ENCODE data around the gene ARL6IP1. TPM values are rescaled to one million over a fixed set of nuclear protein-coding genes. Genes with fewer than 3 reads are reported as not detected.
"Not testable (repeated sequence)": the region's sequence is repeated elsewhere in the genome, so short reads cannot be mapped to it uniquely, and the experiment has no call there.

ARL6IP1 gene
- total RNA-seq, 1 experiment from 2014 or later, result 287 TPM

DNA sequence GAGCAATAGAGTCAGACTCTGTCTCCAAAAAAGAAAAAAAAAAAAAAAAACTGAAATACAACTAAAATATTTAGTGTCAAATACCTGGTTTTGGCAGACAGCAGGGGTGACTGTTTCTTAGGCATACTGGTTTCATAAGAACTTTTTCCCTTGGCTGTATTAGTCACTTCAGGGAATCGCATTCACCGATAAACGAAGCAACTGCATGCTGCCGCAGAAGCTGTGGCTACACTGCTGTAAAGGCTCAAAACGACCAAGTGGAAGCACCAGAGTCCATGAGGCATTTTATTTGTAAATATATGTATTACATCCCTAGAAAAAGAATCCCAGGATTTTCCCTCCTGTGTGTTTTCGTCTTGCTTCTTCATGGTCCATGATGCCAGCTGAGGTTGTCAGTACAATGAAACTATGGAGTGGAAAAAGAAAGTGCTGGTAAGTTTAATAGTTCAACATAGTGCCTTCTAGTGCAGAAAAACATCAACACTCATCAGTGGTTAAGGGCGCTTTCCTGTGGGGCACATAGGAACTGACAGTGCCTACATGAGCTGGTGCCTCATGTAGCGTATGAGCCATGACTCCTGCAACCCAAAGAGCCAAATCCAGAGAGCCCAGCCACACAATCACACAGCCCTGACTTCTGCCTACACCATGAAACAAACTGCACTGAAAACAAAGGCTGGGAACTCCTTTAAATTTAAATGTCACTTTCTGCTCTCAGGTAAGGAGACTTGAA, 18.5 kb downstream of the ARL6IP1 start:
- H3K4me3 ChIP-seq (ENCODE audit: low read length), result no peak overlapping the region
- peaks cover 11% of the 10 kb centered on the region for H3K4me1 ChIP-seq (ENCODE audit: low read length)
- no peak overlapping the region for H2AFZ ChIP-seq (ENCODE audit: low read length)
- no peak overlapping the region for H3K9ac ChIP-seq (ENCODE audit: low read length)
- DNase-seq, result peak; percentile 43
- H3K4me2 ChIP-seq (ENCODE audit: low read depth, low read length, poor library complexity, severe bottlenecking), result no peak overlapping the region
- peaks cover 35% of the 10 kb centered on the region for H3K79me2 ChIP-seq (ENCODE audit: low read length)
- H3K9me2 ChIP-seq (replicated peaks; ENCODE audit: insufficient read depth, low read length), result no peaks in the 10 kb centered on the region
- H4K20me1 ChIP-seq (ENCODE audit: insufficient read depth, low read depth, low read length), result peaks cover 48% of the 10 kb centered on the region
- H3K27me3 ChIP-seq (ENCODE audit: low read length), result no peaks in the 10 kb centered on the region
- H3K27ac ChIP-seq (ENCODE audit: low read length), result no peak overlapping the region
- H3K9me3 ChIP-seq (ENCODE audit: low read length), result no peaks in the 10 kb centered on the region
- H3K36me3 ChIP-seq (ENCODE audit: insufficient read depth, low read length), result peaks cover 50% of the 10 kb centered on the region

DNA sequence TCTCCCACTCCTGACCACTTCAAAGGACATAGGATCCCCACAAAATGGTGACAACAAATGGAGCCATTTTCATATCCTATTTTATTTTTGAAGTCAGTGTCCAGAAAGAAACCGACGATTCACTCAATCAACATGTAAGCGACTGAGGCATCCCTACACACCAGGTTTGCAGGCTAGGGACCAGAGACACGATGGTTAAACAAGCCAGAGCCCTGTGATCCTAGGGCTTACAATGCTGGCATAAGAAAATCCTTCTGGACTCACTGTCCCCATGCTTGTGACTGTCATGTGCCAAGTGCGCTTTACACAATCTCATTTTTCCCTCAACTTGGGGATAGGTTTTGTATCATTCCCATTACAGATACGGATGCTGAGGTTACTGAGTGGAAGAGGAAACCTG, 20.1 kb downstream of the ARL6IP1 start:
- H3K27me3 ChIP-seq (ENCODE audit: low read length); H3K9ac ChIP-seq (ENCODE audit: low read length); H3K27ac ChIP-seq (ENCODE audit: low read length); DNase-seq; H3K4me2 ChIP-seq (ENCODE audit: low read depth, low read length, poor library complexity, severe bottlenecking); H3K4me3 ChIP-seq (ENCODE audit: low read length); H2AFZ ChIP-seq (ENCODE audit: low read length); H3K4me1 ChIP-seq (ENCODE audit: low read length); H3K9me2 ChIP-seq (replicated peaks; ENCODE audit: insufficient read depth, low read length); H3K9me3 ChIP-seq (ENCODE audit: low read length): not testable (repeated sequence)
- Histone ChIP-seq H3K36me3 (ENCODE audit: insufficient read depth, low read length) (peaks cover 36% of the 10 kb centered on the region), H4K20me1 (ENCODE audit: insufficient read depth, low read depth, low read length) (peaks cover 33% of the 10 kb centered on the region), H3K79me2 (ENCODE audit: low read length) (peaks cover 19% of the 10 kb centered on the region)

DNA sequence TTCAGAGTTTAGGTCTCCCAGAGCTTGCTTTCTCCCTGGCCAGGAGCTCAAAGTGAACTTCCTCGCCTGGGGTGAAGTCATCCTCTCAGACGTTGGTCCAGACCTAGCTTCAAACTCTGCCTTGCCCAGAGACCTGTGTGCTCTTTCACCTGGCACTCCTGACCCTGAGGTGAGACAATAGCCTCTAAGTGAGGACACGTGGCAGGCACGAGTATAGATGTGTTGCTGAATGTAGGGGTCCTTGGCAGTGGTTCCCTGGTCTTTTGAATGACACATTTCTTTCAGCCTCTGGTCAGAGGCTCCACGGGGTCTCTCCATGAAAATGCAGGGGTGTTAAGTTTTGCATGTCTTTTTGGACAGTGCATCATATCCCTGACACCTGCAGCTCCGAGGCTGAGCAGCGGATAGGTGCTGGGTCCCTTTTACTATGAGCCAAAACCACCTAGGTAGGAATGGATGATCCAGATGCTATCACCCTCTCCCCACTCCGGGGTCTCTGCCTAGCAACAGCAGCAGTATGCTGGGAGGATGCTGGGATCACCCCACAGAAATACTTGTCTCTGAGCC, 20.8 kb downstream of the ARL6IP1 start:
- DNase-seq, result peak; percentile 42
- H3K9ac ChIP-seq (ENCODE audit: low read length); H3K4me2 ChIP-seq (ENCODE audit: low read depth, low read length, poor library complexity, severe bottlenecking); H3K9me3 ChIP-seq (ENCODE audit: low read length); H3K27me3 ChIP-seq (ENCODE audit: low read length); H2AFZ ChIP-seq (ENCODE audit: low read length); H3K27ac ChIP-seq (ENCODE audit: low read length); H3K9me2 ChIP-seq (replicated peaks; ENCODE audit: insufficient read depth, low read length); H3K4me1 ChIP-seq (ENCODE audit: low read length); H3K4me3 ChIP-seq (ENCODE audit: low read length): not testable (repeated sequence)
- Histone ChIP-seq H4K20me1 (ENCODE audit: insufficient read depth, low read depth, low read length) (peaks cover 26% of the 10 kb centered on the region), H3K36me3 (ENCODE audit: insufficient read depth, low read length) (peaks cover 29% of the 10 kb centered on the region), H3K79me2 (ENCODE audit: low read length) (peaks cover 12% of the 10 kb centered on the region)

DNA sequence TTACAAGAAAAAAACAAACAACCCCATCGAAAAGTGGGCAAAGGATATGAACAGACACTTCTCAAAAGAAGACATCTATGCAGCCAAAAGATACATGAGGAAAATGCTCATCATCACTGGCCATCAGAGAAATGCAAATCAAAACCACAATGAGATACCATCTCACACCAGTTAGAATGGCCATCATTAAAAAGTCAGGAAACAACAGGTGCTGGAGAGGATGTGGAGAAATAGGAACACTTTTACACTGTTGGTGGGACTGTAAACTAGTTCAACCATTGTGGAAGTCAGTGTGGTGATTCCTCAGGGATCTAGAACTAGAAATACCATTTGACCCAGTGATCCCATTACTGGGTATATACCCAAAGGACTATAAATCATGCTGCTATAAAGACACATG, 23.7 kb downstream of the ARL6IP1 start:
- H3K27me3 ChIP-seq (ENCODE audit: low read length); H3K9me3 ChIP-seq (ENCODE audit: low read length); H3K4me2 ChIP-seq (ENCODE audit: low read depth, low read length, poor library complexity, severe bottlenecking); H3K27ac ChIP-seq (ENCODE audit: low read length); H2AFZ ChIP-seq (ENCODE audit: low read length); H3K9ac ChIP-seq (ENCODE audit: low read length); H3K9me2 ChIP-seq (replicated peaks; ENCODE audit: insufficient read depth, low read length); H3K4me1 ChIP-seq (ENCODE audit: low read length); DNase-seq; H3K79me2 ChIP-seq (ENCODE audit: low read length); H3K36me3 ChIP-seq (ENCODE audit: insufficient read depth, low read length); H3K4me3 ChIP-seq (ENCODE audit: low read length); H4K20me1 ChIP-seq (ENCODE audit: insufficient read depth, low read depth, low read length): not testable (repeated sequence)

DNA sequence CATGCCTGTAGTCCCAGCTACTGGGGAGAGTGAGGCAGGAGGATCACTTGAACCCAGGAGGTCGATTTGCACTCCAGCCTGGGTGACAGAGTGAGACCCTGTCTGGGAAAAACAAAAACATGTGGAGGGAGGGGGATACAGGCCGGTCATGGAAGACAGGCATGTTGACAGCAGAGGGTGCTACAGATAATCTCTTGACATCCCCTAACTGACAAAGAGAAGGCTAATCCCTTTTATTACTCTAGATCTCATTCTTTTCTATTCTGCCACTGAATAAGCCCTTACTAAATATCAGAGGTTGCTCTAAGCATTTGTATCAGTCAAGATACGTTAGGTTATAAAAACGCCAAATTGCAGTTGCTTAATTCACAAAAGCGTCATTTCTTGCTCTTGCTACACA, 25.0 kb downstream of the ARL6IP1 start:
- H3K9ac ChIP-seq (ENCODE audit: low read length); H3K36me3 ChIP-seq (ENCODE audit: insufficient read depth, low read length); H3K4me3 ChIP-seq (ENCODE audit: low read length); H2AFZ ChIP-seq (ENCODE audit: low read length); H4K20me1 ChIP-seq (ENCODE audit: insufficient read depth, low read depth, low read length); H3K79me2 ChIP-seq (ENCODE audit: low read length); H3K4me1 ChIP-seq (ENCODE audit: low read length); H3K27me3 ChIP-seq (ENCODE audit: low read length); H3K27ac ChIP-seq (ENCODE audit: low read length); H3K9me3 ChIP-seq (ENCODE audit: low read length); H3K4me2 ChIP-seq (ENCODE audit: low read depth, low read length, poor library complexity, severe bottlenecking); DNase-seq; H3K9me2 ChIP-seq (replicated peaks; ENCODE audit: insufficient read depth, low read length): not testable (repeated sequence)

DNA sequence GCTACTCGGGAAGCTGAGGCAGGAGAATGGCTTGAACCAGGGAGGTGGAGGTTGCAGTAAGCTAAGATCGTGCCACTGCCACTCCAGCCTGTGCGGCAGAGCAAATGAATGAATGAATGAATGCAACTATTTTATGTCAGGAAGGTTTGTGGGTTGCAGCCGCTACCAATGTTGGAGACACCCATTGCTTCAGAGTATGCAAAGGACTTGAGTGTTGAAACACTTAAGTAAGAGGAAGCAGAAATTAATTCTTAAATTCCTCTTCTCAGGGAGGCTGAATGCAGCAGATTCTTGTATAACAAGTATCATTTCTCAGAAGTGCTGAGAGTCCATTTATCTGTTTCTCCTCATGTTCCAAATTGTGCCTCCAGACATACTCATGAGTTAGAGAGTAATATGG, 26.7 kb downstream of the ARL6IP1 start:
- not testable (repeated sequence) for H3K27ac ChIP-seq (ENCODE audit: low read length); H3K4me3 ChIP-seq (ENCODE audit: low read length); DNase-seq

DNA sequence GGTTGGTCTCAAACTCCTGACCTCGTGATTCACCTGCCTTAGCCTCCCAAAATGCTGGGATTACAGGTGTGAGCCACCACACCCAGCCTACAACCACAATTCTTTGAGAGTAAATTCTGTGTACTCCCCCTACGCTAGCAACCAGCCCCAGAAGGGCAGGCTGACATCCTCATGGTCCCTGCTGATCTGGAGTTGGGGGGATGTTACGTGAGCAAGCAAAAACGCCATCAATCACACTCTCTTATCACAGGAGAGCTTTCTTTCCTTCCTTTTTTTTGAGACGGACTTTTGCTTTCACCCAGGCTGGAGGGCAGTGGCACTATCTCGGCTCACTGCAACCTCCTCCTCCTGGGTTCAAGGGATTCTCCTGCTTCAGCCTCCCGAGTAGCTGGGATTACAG, 29.2 kb downstream of the ARL6IP1 start:
- H3K36me3 ChIP-seq (ENCODE audit: insufficient read depth, low read length); H3K9me2 ChIP-seq (replicated peaks; ENCODE audit: insufficient read depth, low read length); DNase-seq; H3K4me2 ChIP-seq (ENCODE audit: low read depth, low read length, poor library complexity, severe bottlenecking); H3K9ac ChIP-seq (ENCODE audit: low read length); H3K4me3 ChIP-seq (ENCODE audit: low read length); H3K4me1 ChIP-seq (ENCODE audit: low read length); H3K27me3 ChIP-seq (ENCODE audit: low read length); H4K20me1 ChIP-seq (ENCODE audit: insufficient read depth, low read depth, low read length); H3K79me2 ChIP-seq (ENCODE audit: low read length); H3K9me3 ChIP-seq (ENCODE audit: low read length); H2AFZ ChIP-seq (ENCODE audit: low read length); H3K27ac ChIP-seq (ENCODE audit: low read length): not testable (repeated sequence)

More for the DNA sequence above, 26.7 kb downstream of the ARL6IP1 start:
- H3K36me3 ChIP-seq (ENCODE audit: insufficient read depth, low read length); H3K9me3 ChIP-seq (ENCODE audit: low read length); H4K20me1 ChIP-seq (ENCODE audit: insufficient read depth, low read depth, low read length); H3K9ac ChIP-seq (ENCODE audit: low read length); H2AFZ ChIP-seq (ENCODE audit: low read length); H3K4me1 ChIP-seq (ENCODE audit: low read length); H3K9me2 ChIP-seq (replicated peaks; ENCODE audit: insufficient read depth, low read length); H3K27me3 ChIP-seq (ENCODE audit: low read length); H3K4me2 ChIP-seq (ENCODE audit: low read depth, low read length, poor library complexity, severe bottlenecking); H3K79me2 ChIP-seq (ENCODE audit: low read length): not testable (repeated sequence)

DNA sequence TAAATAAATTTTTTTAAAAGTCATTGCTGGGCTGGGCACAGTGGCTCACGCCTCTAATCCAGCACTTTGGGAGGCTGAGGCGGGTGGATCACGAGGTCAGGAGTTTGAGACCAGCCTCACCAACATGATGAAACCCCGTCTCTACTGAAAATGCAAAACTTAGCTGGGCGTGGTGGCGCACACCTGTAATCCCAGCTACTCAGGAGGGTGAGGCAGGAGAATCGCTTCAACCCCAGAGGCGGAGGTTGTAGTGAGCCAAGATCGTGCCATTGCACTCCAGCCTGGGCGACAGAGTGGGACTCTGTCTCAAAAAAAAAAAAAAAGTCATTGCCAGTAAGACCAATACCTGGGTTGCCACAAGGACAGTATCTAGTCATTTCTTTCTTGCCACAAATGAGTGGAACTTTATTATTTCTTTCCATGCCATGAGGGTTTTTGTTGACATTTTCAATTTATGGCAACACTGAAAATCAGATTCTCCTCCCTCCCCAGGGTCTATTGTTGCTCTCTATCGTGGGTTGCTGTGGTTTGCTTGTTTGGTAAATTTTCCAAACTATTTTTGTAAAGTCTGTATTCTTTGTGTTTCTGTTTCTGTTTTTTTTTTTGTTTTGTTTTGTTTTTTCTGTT, 30.9 kb downstream of the ARL6IP1 start:
- not testable (repeated sequence) for H4K20me1 ChIP-seq (ENCODE audit: insufficient read depth, low read depth, low read length); H3K9me2 ChIP-seq (replicated peaks; ENCODE audit: insufficient read depth, low read length); H3K4me3 ChIP-seq (ENCODE audit: low read length); H3K27ac ChIP-seq (ENCODE audit: low read length); H3K4me2 ChIP-seq (ENCODE audit: low read depth, low read length, poor library complexity, severe bottlenecking); H3K36me3 ChIP-seq (ENCODE audit: insufficient read depth, low read length); H2AFZ ChIP-seq (ENCODE audit: low read length); H3K9ac ChIP-seq (ENCODE audit: low read length); H3K4me1 ChIP-seq (ENCODE audit: low read length); H3K9me3 ChIP-seq (ENCODE audit: low read length); H3K79me2 ChIP-seq (ENCODE audit: low read length); DNase-seq; H3K27me3 ChIP-seq (ENCODE audit: low read length)

Measured in Karpas-422 (cell line).